GM18520 (cell line): ENCODE measurements around the gene BTBD7.
"Not testable (repeated sequence)": the region's sequence is repeated elsewhere in the genome, so short reads cannot be mapped to it uniquely, and the experiment has no call there.

Source experiments
- ATAC-seq: cut with Tn5 transposase; IDR thresholded peaks from one replicate; pipeline ENCODE4 v1.9.1; 2021; ENCODE audit not compliant: unreplicated experiment

Gene BTBD7

GRCh38 chr14:93332853-93333630 is at the start of gene BTBD7:
Gene BTBD7 (minus strand): TSS chr14:93333036. CDS start chr14:93296051, 36,985 bp downstream.
- ATAC-seq = peak; percentile 62

- ATAC-seq = no peak
These were observed 48.8 kb upstream of the BTBD7 start for GRCh38 chr14:93381644-93382043.

- no peak for ATAC-seq
These were observed 47.0 kb upstream of the BTBD7 start for GRCh38 chr14:93379831-93380230.

GRCh38 chr14:93375673-93376156 is 42.9 kb upstream of the BTBD7 start:
- peak; percentile 91 for ATAC-seq

- peak; percentile 71 for ATAC-seq
These were observed 37.0 kb upstream of the BTBD7 start for GRCh38 chr14:93369713-93370266.

GRCh38 chr14:93368996-93369712 is 36.3 kb upstream of the BTBD7 start:
- ATAC-seq = no peak

- ATAC-seq = not testable (repeated sequence)
These were observed 22.0 kb upstream of the BTBD7 start for GRCh38 chr14:93354873-93355272.

- ATAC-seq = no peak
These were observed 15.5 kb upstream of the BTBD7 start for GRCh38 chr14:93348292-93348691.

- no peak for ATAC-seq
These were observed 15.0 kb upstream of the BTBD7 start for GRCh38 chr14:93347850-93348249.

- ATAC-seq = no peak
These were observed 14.3 kb upstream of the BTBD7 start, which contains the start of gene COX8C for GRCh38 chr14:93346926-93347721. Gene COX8C (plus strand): TSS chr14:93347182. CDS start chr14:93347269, 87 bp downstream.

- ATAC-seq = no peak
These were observed 11.0 kb upstream of the BTBD7 start for GRCh38 chr14:93343797-93344196.

GRCh38 chr14:93343266-93343665 is 10.4 kb upstream of the BTBD7 start:
- no peak for ATAC-seq

GRCh38 chr14:93337884-93338283 is 5.0 kb upstream of the BTBD7 start:
- no peak for ATAC-seq

GRCh38 chr14:93337143-93337753 is 4.4 kb upstream of the BTBD7 start:
- ATAC-seq = no peak

- no peak for ATAC-seq
These were observed 831 bp upstream of the BTBD7 start for GRCh38 chr14:93333631-93334103.

- peak; percentile 37 for ATAC-seq
These were observed 411 bp downstream of the BTBD7 start for GRCh38 chr14:93332397-93332852.

GRCh38 chr14:93331728-93332396 is 974 bp downstream of the BTBD7 start:
- ATAC-seq = peak; percentile 11

- no peak for ATAC-seq
These were observed 1.7 kb downstream of the BTBD7 start for GRCh38 chr14:93331002-93331727.

- no peak for ATAC-seq
These were observed 2.2 kb downstream of the BTBD7 start for GRCh38 chr14:93330609-93331000.
